H9 (cell line): ENCODE measurements around the gene PNKD. TPM values are rescaled to one million over a fixed set of nuclear protein-coding genes. Genes with fewer than 3 reads are reported as not detected.

Source experiments
- DNase-seq: peaks from one replicate; pipeline ENCODE4 v3.0.0-alpha.2; 2017
- H2AFZ ChIP-seq: one replicate; pipeline ENCODE4 v1.6.1; 2013; ENCODE audit warnings: mild to moderate bottlenecking, low read length, control low read depth, moderate library complexity
- H2AK5ac ChIP-seq: 2 replicates; pipeline ENCODE4 v1.6.1; 2013; ENCODE audit warnings: low read length, control low read depth, mixed read lengths; ENCODE audit not compliant: insufficient read length
- H2BK120ac ChIP-seq: one replicate; pipeline ENCODE4 v1.6.1; 2013; ENCODE audit warnings: low read depth, mild to moderate bottlenecking, low read length, control low read depth, inconsistent platforms; ENCODE audit not compliant: poor library complexity, severe bottlenecking
- H2BK12ac ChIP-seq: 2 replicates; pipeline ENCODE4 v1.6.1; 2013; ENCODE audit warnings: low read length, control low read depth, mixed read lengths, low read depth; ENCODE audit not compliant: insufficient read length
- H2BK15ac ChIP-seq: 2 replicates; pipeline ENCODE4 v1.6.1; 2013; ENCODE audit warnings: low read depth, low read length, control low read depth
- H2BK20ac ChIP-seq: one replicate; pipeline ENCODE4 v1.6.1; 2013; ENCODE audit warnings: low read depth, mild to moderate bottlenecking, low read length, control low read depth, inconsistent platforms; ENCODE audit not compliant: poor library complexity, severe bottlenecking
- H2BK5ac ChIP-seq: 2 replicates; pipeline ENCODE4 v1.6.1; 2013; ENCODE audit warnings: low read length, control low read depth, mixed read lengths; ENCODE audit not compliant: insufficient read length
- H3K14ac ChIP-seq: 2 replicates; pipeline ENCODE4 v1.6.1; 2013; ENCODE audit warnings: low read length, control low read depth; ENCODE audit not compliant: insufficient read depth
- H3K18ac ChIP-seq: 2 replicates; pipeline ENCODE4 v1.6.1; 2013; ENCODE audit warnings: low read depth, mild to moderate bottlenecking, mixed read lengths, low read length, control low read depth; ENCODE audit not compliant: insufficient read length
- H3K23ac ChIP-seq: 2 replicates; pipeline ENCODE4 v1.6.1; 2013; ENCODE audit warnings: low read length, control low read depth, mixed read lengths, low read depth; ENCODE audit not compliant: insufficient read length
- H3K23me2 ChIP-seq: 2 replicates; pipeline ENCODE4 v1.6.1; 2013; ENCODE audit warnings: low read depth, mild to moderate bottlenecking, mixed read lengths, low read length, control low read depth; ENCODE audit not compliant: insufficient read length, poor library complexity, severe bottlenecking
- H3K27ac ChIP-seq: 2 replicates; pipeline ENCODE4 v1.5.1; 2013; ENCODE audit warnings: low read length, control low read depth, mixed read lengths, low read depth; ENCODE audit not compliant: insufficient read length
- H3K27me3 ChIP-seq: 2 replicates; pipeline ENCODE4 v1.6.1; 2013; ENCODE audit warnings: low read length, control low read depth, inconsistent platforms; ENCODE audit not compliant: insufficient read depth
- H3K4ac ChIP-seq: 2 replicates; pipeline ENCODE4 v1.6.1; 2013; ENCODE audit warnings: low read depth, mild to moderate bottlenecking, control low read depth, inconsistent platforms, low read length, moderate library complexity
- H3K4me1 ChIP-seq: 2 replicates; pipeline ENCODE4 v1.6.1; 2013; ENCODE audit warnings: low read length, control low read depth, inconsistent platforms; ENCODE audit not compliant: insufficient read depth
- H3K4me2 ChIP-seq: 2 replicates; pipeline ENCODE4 v1.6.1; 2013; ENCODE audit warnings: low read length, control low read depth, mixed read lengths; ENCODE audit not compliant: insufficient read length, insufficient read depth
- H3K56ac ChIP-seq: 2 replicates; pipeline ENCODE4 v1.6.1; 2013; ENCODE audit warnings: low read depth, mild to moderate bottlenecking, mixed read lengths, low read length, control low read depth; ENCODE audit not compliant: insufficient read length
- H3K79me1 ChIP-seq: 2 replicates; pipeline ENCODE4 v1.6.1; 2013; ENCODE audit warnings: low read depth, mild to moderate bottlenecking, moderate library complexity, low read length, control low read depth, inconsistent platforms; ENCODE audit not compliant: insufficient read depth, poor library complexity, severe bottlenecking
- H3K79me2 ChIP-seq: 2 replicates; pipeline ENCODE4 v1.6.1; 2013; ENCODE audit warnings: low read length, control low read depth, inconsistent platforms; ENCODE audit not compliant: insufficient read depth
- H3K9ac ChIP-seq: 2 replicates; pipeline ENCODE4 v1.6.1; 2013; ENCODE audit warnings: low read length, control low read depth, mixed read lengths; ENCODE audit not compliant: insufficient read length; ENCODE audit errors: extremely low read depth
- H3K9me3 ChIP-seq: one replicate; pipeline ENCODE4 v1.6.1; 2013; ENCODE audit warnings: low read depth, low read length, inconsistent platforms; ENCODE audit not compliant: control insufficient read depth
- H3T11ph ChIP-seq: one replicate; pipeline ENCODE4 v1.6.1; 2013; ENCODE audit warnings: mild to moderate bottlenecking, low read length, control low read depth, inconsistent platforms
- H4K20me1 ChIP-seq: one replicate; pipeline ENCODE4 v1.6.1; 2013; ENCODE audit not compliant: control insufficient read depth, insufficient read length, insufficient read depth
- H4K5ac ChIP-seq: 2 replicates; pipeline ENCODE4 v1.6.1; 2013; ENCODE audit warnings: low read depth, mild to moderate bottlenecking, mixed read lengths, low read length, control low read depth; ENCODE audit not compliant: insufficient read length
- H4K8ac ChIP-seq: replicated peaks from 2 replicates; pipeline ENCODE4 v1.6.1; 2013; ENCODE audit warnings: low read length, control low read depth, mixed read lengths, low read depth; ENCODE audit not compliant: insufficient read length
- H4K91ac ChIP-seq: 2 replicates; pipeline ENCODE4 v1.6.1; 2013; ENCODE audit warnings: low read depth, mild to moderate bottlenecking, moderate library complexity, mixed read lengths, low read length, control low read depth; ENCODE audit not compliant: insufficient read length
- H3K27ac Mint-ChIP-seq, 3 experiments: 2 replicates in 2 of 3; 3 replicates in 1 of 3; pipeline ENCODE4 v1.8.0; 2020 to 2021; ENCODE audit warnings: mixed read lengths in 3 of 3, mild to moderate bottlenecking in 1 of 3, moderate library complexity in 1 of 3
- H3K27me3 Mint-ChIP-seq: 2 replicates; pipeline ENCODE4 v1.8.0; 2021; ENCODE audit warnings: low read depth, mild to moderate bottlenecking, moderate library complexity, mixed read lengths
- H3K36me3 Mint-ChIP-seq, 3 experiments: 2 replicates in 2 of 3; 3 replicates in 1 of 3; pipeline ENCODE4 v1.8.0; 2020 to 2021; ENCODE audit warnings: low read depth in 3 of 3, mixed read lengths in 3 of 3; ENCODE audit not compliant: insufficient read depth in 1 of 3
- H3K4me1 Mint-ChIP-seq, 2 experiments: 2 replicates each; pipeline ENCODE4 v1.8.0; 2020; ENCODE audit warnings: mixed read lengths in 2 of 2
- H3K4me3 Mint-ChIP-seq, 2 experiments: 2 replicates in 1 of 2; 3 replicates in 1 of 2; pipeline ENCODE4 v1.8.0; 2020 to 2021; ENCODE audit warnings: mild to moderate bottlenecking in 2 of 2, mixed read lengths in 2 of 2, moderate library complexity in 1 of 2
- H3K9me3 Mint-ChIP-seq, 2 experiments: 2 replicates in 1 of 2; 3 replicates in 1 of 2; pipeline ENCODE4 v1.8.0; 2020; ENCODE audit warnings: mild to moderate bottlenecking in 2 of 2, mixed read lengths in 2 of 2, moderate library complexity in 1 of 2
- WGBS: extraction: QIAGEN DNeasy Blood & Tissue Kit; methylation state at CpG from one replicate; pipeline ENCODE4 v1.1.7; 2013; ENCODE audit warnings: missing lambda C conversion rate, low lambda C conversion rate, mixed read lengths; ENCODE audit not compliant: insufficient read length; ENCODE audit errors: extremely low coverage; 5-methylcytosine and 5-hydroxymethylcytosine counted together
- total RNA-seq: library from RNA; stranded (reverse); gene quantifications from 2 replicates; pipeline ENCODE4 v1.2.1, GENCODE V29; 2021
- TF ChIP-seq, protein P1 (sequence below): fragments of 200-600 bp; sonication (generic); conservative IDR thresholded peaks from 3 replicates; pipeline ENCODE4 v1.8.0; 2021; ENCODE audit warnings: antibody characterized with exemption, mild to moderate bottlenecking

PNKD gene
- total RNA-seq, 1 experiment from 2014 or later, result 31.6 TPM

DNA sequence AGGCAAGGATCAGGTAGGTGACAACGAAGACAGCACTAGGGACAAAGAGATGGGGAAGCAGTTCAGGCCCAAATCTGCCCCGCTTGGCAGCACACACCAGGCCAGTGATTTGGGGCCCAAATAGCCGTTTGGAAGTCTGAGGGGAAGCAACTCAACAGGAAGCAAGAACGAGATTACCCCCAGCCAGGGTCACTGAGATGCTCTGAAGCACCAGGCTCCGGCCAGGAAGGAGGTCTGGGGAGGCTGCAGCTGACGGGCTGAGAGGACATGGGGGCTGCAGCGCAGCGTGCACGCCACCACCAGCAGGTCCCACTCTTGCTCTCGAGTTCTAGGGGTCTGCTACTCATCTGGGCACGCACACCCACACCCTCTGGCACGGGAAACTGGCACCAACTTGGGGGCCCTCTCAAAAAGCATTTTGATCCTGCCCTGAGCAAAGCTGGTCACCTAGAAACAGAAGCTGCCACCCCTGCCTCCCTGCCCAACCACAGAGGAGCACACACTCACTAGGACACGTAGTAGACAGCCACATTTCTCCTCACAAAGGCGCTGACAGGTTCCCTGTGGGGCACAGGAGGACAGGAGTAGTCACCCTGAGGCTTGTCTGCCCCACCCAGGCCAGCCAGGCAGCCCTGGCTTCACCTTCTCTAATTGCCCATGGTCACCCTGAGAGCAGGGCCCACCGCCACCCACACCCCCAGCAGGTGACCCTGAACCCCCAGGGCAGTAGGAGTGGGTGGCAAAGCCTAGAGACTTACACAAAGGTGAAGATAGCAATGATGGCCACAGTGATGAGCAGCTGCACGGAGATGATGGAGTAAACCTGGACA lies 8.4 kb downstream of the PNKD start:
- H4K8ac ChIP-seq, result no peak overlapping the region
- H2AK5ac ChIP-seq, result no peak overlapping the region
- Mint-ChIP-seq H3K9me3 (no peaks in the 10 kb centered on the region; a peak in 1 of 5 replicates), H3K27me3 (no peaks in the 10 kb centered on the region), H3K27ac (no peak overlapping the region), H3K36me3 (peaks cover 3 to 45% (median 41%) of the 10 kb centered on the region in 3 experiments), H3K4me1 (peaks cover 0 to 3% of the 10 kb centered on the region in 2 experiments; a peak in 1 of 4 replicates), H3K4me3 (no peak overlapping the region)
- H3K27ac ChIP-seq, result no peak overlapping the region
- no peaks in the 10 kb centered on the region for H3K23me2 ChIP-seq
- H2BK20ac ChIP-seq, result no peak overlapping the region
- TF ChIP-seq, protein P1, sequence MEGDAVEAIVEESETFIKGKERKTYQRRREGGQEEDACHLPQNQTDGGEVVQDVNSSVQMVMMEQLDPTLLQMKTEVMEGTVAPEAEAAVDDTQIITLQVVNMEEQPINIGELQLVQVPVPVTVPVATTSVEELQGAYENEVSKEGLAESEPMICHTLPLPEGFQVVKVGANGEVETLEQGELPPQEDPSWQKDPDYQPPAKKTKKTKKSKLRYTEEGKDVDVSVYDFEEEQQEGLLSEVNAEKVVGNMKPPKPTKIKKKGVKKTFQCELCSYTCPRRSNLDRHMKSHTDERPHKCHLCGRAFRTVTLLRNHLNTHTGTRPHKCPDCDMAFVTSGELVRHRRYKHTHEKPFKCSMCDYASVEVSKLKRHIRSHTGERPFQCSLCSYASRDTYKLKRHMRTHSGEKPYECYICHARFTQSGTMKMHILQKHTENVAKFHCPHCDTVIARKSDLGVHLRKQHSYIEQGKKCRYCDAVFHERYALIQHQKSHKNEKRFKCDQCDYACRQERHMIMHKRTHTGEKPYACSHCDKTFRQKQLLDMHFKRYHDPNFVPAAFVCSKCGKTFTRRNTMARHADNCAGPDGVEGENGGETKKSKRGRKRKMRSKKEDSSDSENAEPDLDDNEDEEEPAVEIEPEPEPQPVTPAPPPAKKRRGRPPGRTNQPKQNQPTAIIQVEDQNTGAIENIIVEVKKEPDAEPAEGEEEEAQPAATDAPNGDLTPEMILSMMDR, result no peak
- H3K9me3 ChIP-seq, result no peaks in the 10 kb centered on the region
- no peak overlapping the region for H2BK12ac ChIP-seq
- no peak overlapping the region for H3K4ac ChIP-seq
- no peaks in the 10 kb centered on the region for H3K79me2 ChIP-seq
- no peak for DNase-seq
- H3T11ph ChIP-seq, result no peak overlapping the region
- H3K9ac ChIP-seq, result no peak overlapping the region
- H3K79me1 ChIP-seq, result no peaks in the 10 kb centered on the region
- H3K4me1 ChIP-seq, result no peaks in the 10 kb centered on the region
- no peak overlapping the region for H4K5ac ChIP-seq
- H2BK15ac ChIP-seq, result no peak overlapping the region
- H3K18ac ChIP-seq, result no peak overlapping the region
- H2AFZ ChIP-seq, result no peak overlapping the region
- no peaks in the 10 kb centered on the region for H4K20me1 ChIP-seq
- H2BK5ac ChIP-seq, result no peak overlapping the region
- no peak overlapping the region for H4K91ac ChIP-seq
- no peak overlapping the region for H3K56ac ChIP-seq
- no peaks in the 10 kb centered on the region for H3K27me3 ChIP-seq
- no CpG with 5 or more reads among the region's 16 CpGs for WGBS
- no peak overlapping the region for H3K23ac ChIP-seq
- no peak overlapping the region for H2BK120ac ChIP-seq
- no peak overlapping the region for H3K4me2 ChIP-seq
- H3K14ac ChIP-seq, result no peak overlapping the region
